HEK293T (cell line): Measurements from ENCODE around the gene EML5.

ENCODE experiments used
- BHLHE40 ChIP-seq: fragments of 450-650 bp; IDR thresholded peaks from 2 replicates; pipeline ENCODE4 v1.6.1; 2016; ENCODE audit warnings: mild to moderate bottlenecking, moderate library complexity, borderline replicate concordance
- CTBP1 ChIP-seq: fragments of 450-650 bp; IDR thresholded peaks from 2 replicates; pipeline ENCODE4 v1.6.1; 2016; ENCODE audit warnings: borderline replicate concordance
- NFRKB ChIP-seq: fragments of 450-650 bp; IDR thresholded peaks from 2 replicates; pipeline ENCODE4 v1.6.1; 2016; ENCODE audit warnings: mild to moderate bottlenecking, moderate library complexity
- TARDBP ChIP-seq: fragments of 450-650 bp; IDR thresholded peaks from 2 replicates; pipeline ENCODE4 v1.6.1; 2016

- TF ChIP-seq NFRKB, result no peak
- no peak for TF ChIP-seq BHLHE40
- no peak for TF ChIP-seq CTBP1
- no peak for TF ChIP-seq TARDBP
Measured at GRCh38 chr14:88568196-88568595, 224.6 kb downstream of the EML5 start.
